Liver (tissue), 9 donors: Measurements from ENCODE around the gene CHRM5. TPM values are rescaled to one million over a fixed set of nuclear protein-coding genes. Genes with fewer than 3 reads are reported as not detected.
A peak's percentile ranks its signal among the peaks of the same experiment; 100 is the strongest.

Source experiments
- DNase-seq: peaks from one replicate; pipeline ENCODE4 v3.0.0-alpha.2; 2017; ENCODE audit warnings: low spot score
- H3K27ac ChIP-seq, 2 donors: one replicate each; pipeline ENCODE4 v1.7.0; 2013; ENCODE audit warnings: inconsistent platforms in 2 of 2, low read length in 2 of 2, control low read depth in 1 of 2, low read depth in 1 of 2, mild to moderate bottlenecking in 1 of 2
- H3K27me3 ChIP-seq, 4 donors: one replicate each; pipeline versions ENCODE4 v1.6.1 to v1.7.0; 2013; ENCODE audit warnings: low read length in 3 of 4, inconsistent platforms in 1 of 4, mild to moderate bottlenecking in 1 of 4, moderate library complexity in 1 of 4; ENCODE audit not compliant: control insufficient read depth in 4 of 4, insufficient read depth in 4 of 4
- H3K36me3 ChIP-seq, 4 donors: one replicate each; pipeline versions ENCODE4 v1.6.1 to v1.7.0; 2013; ENCODE audit warnings: low read length in 3 of 4, mild to moderate bottlenecking in 3 of 4, low read depth in 1 of 4, moderate library complexity in 1 of 4; ENCODE audit not compliant: control insufficient read depth in 4 of 4, insufficient read depth in 3 of 4
- H3K4me1 ChIP-seq, 4 donors: one replicate each; pipeline versions ENCODE4 v1.6.1 to v1.7.0; 2013; ENCODE audit warnings: low read length in 3 of 4, mild to moderate bottlenecking in 3 of 4, moderate library complexity in 1 of 4; ENCODE audit not compliant: control insufficient read depth in 4 of 4, insufficient read depth in 4 of 4
- H3K4me3 ChIP-seq, 3 donors: one replicate each; pipeline versions ENCODE4 v1.6.1 to v1.7.0; 2013; ENCODE audit warnings: low read length in 3 of 3, control low read depth in 1 of 3, low read depth in 1 of 3, mild to moderate bottlenecking in 1 of 3
- H3K9ac ChIP-seq, 2 donors: one replicate each; pipeline ENCODE4 v1.7.0; 2013; ENCODE audit warnings: low read length in 2 of 2, mild to moderate bottlenecking in 2 of 2, moderate library complexity in 2 of 2, control low read depth in 1 of 2, low read depth in 1 of 2
- H3K9me3 ChIP-seq, 4 donors: one replicate each; pipeline versions ENCODE4 v1.6.1 to v1.7.0; 2013; ENCODE audit warnings: low read length in 3 of 4; ENCODE audit not compliant: control insufficient read depth in 4 of 4
- ATF3 ChIP-seq: IDR thresholded peaks from 2 replicates; pipeline ENCODE4 v1.6.1; 2016; ENCODE audit warnings: antibody characterized with exemption
- CTCF ChIP-seq: fragments of 150-350 bp; IDR thresholded peaks from 2 replicates; pipeline ENCODE4 v1.5.1; 2017; ENCODE audit warnings: improper control_type of control experiment, low read depth, low read length; ENCODE audit not compliant: missing input control
- EGR1 ChIP-seq, 2 donors: IDR thresholded peaks; 2 replicates each; pipeline ENCODE4 v1.6.1; 2016 to 2018; ENCODE audit warnings: antibody characterized with exemption in 2 of 2, low read depth in 2 of 2
- FOXA1 ChIP-seq: IDR thresholded peaks from 2 replicates; pipeline ENCODE4 v1.6.1; 2016; ENCODE audit warnings: antibody characterized with exemption
- FOXA2 ChIP-seq: IDR thresholded peaks from 2 replicates; pipeline ENCODE4 v1.6.1; 2016; ENCODE audit warnings: antibody characterized with exemption
- GABPA ChIP-seq, 2 donors: IDR thresholded peaks in 1 of 2; conservative IDR thresholded peaks in 1 of 2; 2 replicates each; pipeline ENCODE4 v1.6.1; 2016; ENCODE audit warnings: antibody characterized with exemption in 2 of 2, mild to moderate bottlenecking in 1 of 2, moderate library complexity in 1 of 2
- HNF4A ChIP-seq, 2 donors: conservative IDR thresholded peaks; 2 replicates each; pipeline ENCODE4 v1.6.1; 2016; ENCODE audit warnings: antibody characterized with exemption in 2 of 2, mild to moderate bottlenecking in 2 of 2
- HNF4G ChIP-seq: IDR thresholded peaks from 2 replicates; pipeline ENCODE4 v1.6.1; 2016; ENCODE audit warnings: antibody characterized with exemption
- JUND ChIP-seq, 2 donors: IDR thresholded peaks; 2 replicates each; pipeline ENCODE4 v1.6.1; 2016; ENCODE audit warnings: antibody characterized with exemption in 2 of 2
- MAX ChIP-seq: IDR thresholded peaks from 2 replicates; pipeline ENCODE4 v1.6.1; 2016; ENCODE audit warnings: antibody characterized with exemption
- NR2F2 ChIP-seq: IDR thresholded peaks from 2 replicates; pipeline ENCODE4 v1.6.1; 2016; ENCODE audit warnings: antibody characterized with exemption
- RAD21 ChIP-seq, 2 donors: IDR thresholded peaks; 2 replicates each; pipeline ENCODE4 v1.6.1; 2016; ENCODE audit warnings: antibody characterized with exemption in 2 of 2, mild to moderate bottlenecking in 2 of 2
- REST ChIP-seq: IDR thresholded peaks from 2 replicates; pipeline ENCODE4 v1.6.1; 2016; ENCODE audit warnings: antibody characterized with exemption, mild to moderate bottlenecking
- RXRA ChIP-seq, 2 donors: IDR thresholded peaks; 2 replicates each; pipeline ENCODE4 v1.6.1; 2017 to 2018; ENCODE audit warnings: antibody characterized with exemption in 2 of 2, mild to moderate bottlenecking in 1 of 2
- SP1 ChIP-seq: IDR thresholded peaks from 2 replicates; pipeline ENCODE4 v1.6.1; 2018; ENCODE audit warnings: antibody characterized with exemption, mild to moderate bottlenecking
- TAF1 ChIP-seq: conservative IDR thresholded peaks from 2 replicates; pipeline ENCODE4 v1.6.1; 2016; ENCODE audit warnings: antibody characterized with exemption, mild to moderate bottlenecking
- YY1 ChIP-seq: IDR thresholded peaks from 2 replicates; pipeline ENCODE4 v1.6.1; 2016; ENCODE audit warnings: antibody characterized with exemption, mild to moderate bottlenecking
- ZBTB33 ChIP-seq: IDR thresholded peaks from 2 replicates; pipeline ENCODE4 v1.6.1; 2016; ENCODE audit warnings: antibody characterized with exemption
- WGBS: extraction: QIAGEN DNeasy Blood & Tissue Kit; methylation state at CpG from one replicate; pipeline ENCODE4 v1.1.7; 2013; 5-methylcytosine and 5-hydroxymethylcytosine counted together
- polyA plus RNA-seq, 2 donors: library from polyadenylated mRNA; stranded (reverse) in 1 of 2; unstranded in 1 of 2; fragments of 200-250 nt in 1 of 2; fragments of >200 nt in 1 of 2; fragmentation: Nextera tagmentation in 1 of 2; extraction: Ambion mirVana in 1 of 2; gene quantifications; one replicate each; pipeline versions ENCODE4 v1.2.1 to v1.2.3, GENCODE V29; 2013 to 2015
- total RNA-seq, 2 donors: library from RNA; depleted of rRNA; stranded (reverse); fragments of >200 nt; gene quantifications; one replicate each; pipeline ENCODE4 v1.2.3, GENCODE V29; 2014
- donor health status: healthy.
- donor health status: healthy.
- donor health status: healthy.
- donor health status: healthy.
- donor health status: healthy.

The CHRM5 gene
- total and polyA plus RNA-seq, 4 donors, result 0.38 TPM; not detected in 3

GRCh38 chr15:34101366-34102174, 133.3 kb downstream of the CHRM5 start, which contains the start of the genes EMC7 and PGBD4:
EMC7 (minus strand) TSS chr15:34101862; CDS start chr15:34101839, 23 bp downstream.
PGBD4 (plus strand) TSS chr15:34102083; CDS start chr15:34102532, 449 bp downstream.
- Histone ChIP-seq H3K36me3 (no peaks in the 10 kb centered on the region), H3K27me3 (no peaks in the 10 kb centered on the region), H3K4me1 (peaks cover 4 to 22% (median 15%) of the 10 kb centered on the region in 4 donors), H3K9me3 (no peaks in the 10 kb centered on the region), H3K27ac (peak within 1 kb of the TSS; percentile 85 to 88), H3K9ac (peak within 1 kb of the TSS; percentile 86 to 97), H3K4me3 (peak within 1 kb of the TSS; percentile 84 to 94 (median 93))
- DNase-seq, result peak; percentile 98
- WGBS, result under 1% methylated on average over 48 of the region's 48 CpGs
- peak; percentile 98 to 100 for TF ChIP-seq EGR1 (IDR thresholded peaks at IDR 0.05; ENCODE audit: low read depth in 2 of 2)
- TF ChIP-seq FOXA2, result no peak
- TF ChIP-seq GABPA (IDR thresholded peaks at IDR 0.05 in 1 of 2, conservative IDR thresholded peaks at IDR 0.05 in 1 of 2), result peak; percentile 78 to 97
- TF ChIP-seq ZBTB33, result peak; percentile 91
- TF ChIP-seq RXRA (IDR thresholded peaks at IDR 0.05), result peak; percentile 68 to 78
- TF ChIP-seq ATF3, result peak; percentile 87
- peak; percentile 85 for TF ChIP-seq TAF1
- TF ChIP-seq MAX, result peak; percentile 100
- no peak for TF ChIP-seq HNF4G
- peak; percentile 4 for TF ChIP-seq FOXA1
- TF ChIP-seq JUND (IDR thresholded peaks at IDR 0.05), result peak; percentile 55 to 87
- peak; percentile 69 for TF ChIP-seq REST
- TF ChIP-seq CTCF, result no peak
- TF ChIP-seq NR2F2, result peak; percentile 66
- TF ChIP-seq YY1, result peak; percentile 99
- TF ChIP-seq RAD21 (IDR thresholded peaks at IDR 0.05), result peak; percentile 30 to 39
- peak; percentile 90 for TF ChIP-seq SP1
- peak; percentile 26 to 64 for TF ChIP-seq HNF4A (conservative IDR thresholded peaks at IDR 0.05)
